SHP77 (cell line): ENCODE measurements around the gene C3orf20.
"Not testable (repeated sequence)": the region's sequence is repeated elsewhere in the genome, so short reads cannot be mapped to it uniquely, and the experiment has no call there.

Source experiments
- DNase-seq, 2 experiments: peaks; one replicate each; lab custom pipeline; 2025; lab: John Stamatoyannopoulos, UW

The C3orf20 gene

DNA sequence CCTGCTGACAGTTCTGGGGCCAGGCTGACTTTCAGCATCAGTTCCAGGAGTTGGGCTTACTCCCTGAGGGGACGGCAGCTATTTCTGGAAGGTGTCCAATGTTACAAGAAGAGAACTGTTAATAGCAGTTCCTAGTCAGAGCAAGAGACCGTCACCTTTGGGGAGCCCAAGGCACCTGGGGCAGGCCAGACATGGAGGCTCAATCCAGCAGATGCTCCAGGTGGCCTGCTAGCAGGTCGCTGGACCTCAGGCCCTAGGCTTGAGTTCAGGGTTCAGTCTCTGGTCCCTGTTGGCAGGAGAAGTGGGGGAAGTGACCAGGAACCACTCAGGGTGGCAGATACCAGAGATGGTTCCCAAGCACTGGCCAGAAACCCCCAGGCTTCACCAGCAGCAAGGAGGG, 25.9 kb downstream of the C3orf20 start:
- DNase-seq, result no peak

DNA sequence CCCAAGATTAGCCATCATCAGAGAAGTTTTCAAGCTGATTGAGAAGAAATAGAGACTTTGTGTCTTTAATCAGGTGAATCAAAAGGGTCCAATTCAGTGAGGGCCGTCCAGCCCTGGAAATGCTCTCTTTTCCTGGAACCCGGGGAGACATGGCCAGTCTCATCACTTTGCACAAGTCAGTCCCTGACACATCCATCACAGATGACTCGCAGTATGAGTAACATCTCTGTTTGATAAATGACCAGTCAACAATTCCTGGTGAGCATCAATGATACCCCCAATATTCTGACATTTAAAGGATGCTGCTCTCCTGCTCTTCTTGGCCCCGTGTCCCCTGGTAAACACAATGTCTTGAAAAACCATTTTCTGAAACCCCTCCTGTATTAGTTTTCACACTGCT, 26.7 kb downstream of the C3orf20 start:
- DNase-seq, result no peak

DNA sequence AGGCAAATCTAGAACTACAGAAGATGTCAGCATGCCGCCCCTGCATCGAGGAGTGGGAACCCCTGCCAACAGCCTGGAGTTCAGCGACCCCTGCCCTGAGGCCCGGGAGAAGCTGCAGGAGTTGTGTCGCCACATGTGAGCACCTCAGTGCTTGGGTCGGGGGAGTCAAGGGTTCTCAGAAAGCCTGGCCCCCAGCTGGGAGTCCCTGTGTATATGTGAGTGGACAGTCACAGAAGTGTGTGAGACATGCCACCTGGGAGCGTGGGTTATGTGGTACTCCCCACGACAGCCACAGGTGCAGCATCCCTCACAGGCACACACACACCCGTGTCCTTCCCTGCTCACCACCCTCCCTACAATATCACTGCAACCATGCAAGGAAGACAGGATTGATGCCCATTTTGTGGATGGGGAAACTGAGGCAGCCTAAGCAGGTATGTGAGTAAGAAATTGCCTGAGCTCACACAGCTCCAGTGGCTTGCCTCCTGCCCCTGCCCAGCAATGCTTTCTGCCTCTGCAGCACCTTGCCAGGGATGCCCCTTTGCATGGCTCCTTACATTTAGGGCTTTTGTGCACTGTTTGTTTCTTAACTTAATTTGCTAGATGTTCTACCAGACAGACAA, 28.3 kb downstream of the C3orf20 start:
- no peak for DNase-seq

DNA sequence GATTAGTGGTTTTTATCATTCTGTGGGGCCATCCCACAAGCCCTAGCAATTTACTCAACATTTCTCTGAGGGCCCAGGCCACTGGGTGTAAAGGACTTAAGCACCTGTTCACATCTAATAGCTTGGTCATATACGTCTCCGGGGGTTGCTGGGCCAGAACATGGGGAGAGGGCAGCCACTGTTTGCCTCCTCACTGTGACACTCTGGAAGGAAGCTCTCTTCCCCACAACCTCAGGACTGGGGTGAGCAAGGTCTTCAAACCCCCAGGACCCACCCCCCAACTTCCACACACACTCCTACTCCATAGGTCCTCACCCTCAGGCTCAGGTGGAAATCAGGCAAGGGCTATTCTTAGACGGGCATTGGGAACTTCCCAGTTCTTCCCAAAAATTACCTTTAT, 28.9 kb downstream of the C3orf20 start:
- DNase-seq, result no peak

DNA sequence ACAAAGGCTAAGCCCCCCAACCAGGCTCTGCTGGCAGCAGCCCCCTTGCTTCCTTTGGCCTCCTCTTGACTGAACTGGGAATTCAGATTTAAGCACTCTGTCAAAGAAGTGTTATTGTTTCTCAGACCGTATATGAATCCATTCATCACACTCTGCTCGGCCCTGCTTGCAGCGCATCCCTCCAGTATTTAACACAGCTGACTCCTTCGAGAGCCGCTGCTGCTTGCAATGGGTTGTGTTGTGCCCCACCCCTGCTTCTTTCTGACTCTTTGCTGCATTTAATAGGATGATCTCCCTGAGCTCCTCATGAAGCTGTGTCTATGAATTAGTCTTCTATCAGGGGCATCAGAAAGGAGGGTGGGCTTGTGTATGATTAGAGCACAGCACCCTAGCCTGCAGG, 31.2 kb downstream of the C3orf20 start:
- DNase-seq, result no peak

DNA sequence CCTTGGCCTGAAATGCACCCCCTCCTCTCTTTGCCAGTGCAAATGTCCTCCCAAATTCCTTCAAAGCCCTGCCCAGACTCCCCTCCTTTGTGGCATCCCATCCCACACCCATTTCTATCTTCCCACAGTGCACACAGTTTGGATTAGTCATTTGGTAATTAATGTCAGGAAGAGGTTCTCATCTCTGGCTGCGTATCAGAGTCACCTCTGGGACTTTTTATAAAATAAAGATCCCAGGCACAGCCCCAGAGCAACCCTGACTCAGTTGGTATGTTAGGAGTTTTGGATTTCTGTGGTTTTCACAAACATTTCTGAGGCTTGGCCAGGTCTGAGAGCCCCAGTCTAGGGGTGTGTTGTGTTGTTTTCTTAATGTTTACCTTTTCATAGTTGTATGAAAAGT, 41.6 kb downstream of the C3orf20 start:
- no peak for DNase-seq

DNA sequence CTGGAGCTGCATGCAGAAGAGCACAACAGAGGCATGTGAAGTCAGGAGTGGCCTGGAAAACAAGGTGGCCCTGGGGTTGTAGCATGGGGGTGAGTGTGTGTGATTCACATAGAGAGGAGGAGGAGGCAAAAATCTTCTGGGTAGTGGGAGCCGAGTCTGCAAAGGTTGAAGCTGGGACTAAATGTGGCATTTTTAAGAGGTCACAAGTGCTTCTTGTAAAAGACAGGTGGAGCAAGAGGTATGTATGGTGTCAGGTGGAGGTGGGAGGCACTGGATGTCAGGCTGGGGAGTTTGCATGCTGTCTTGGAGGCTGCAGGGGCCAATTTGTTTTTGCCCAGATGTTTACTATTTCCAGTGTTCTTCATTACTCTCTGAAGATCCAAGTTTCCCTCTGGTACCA, 42.4 kb downstream of the C3orf20 start:
- no peak for DNase-seq

DNA sequence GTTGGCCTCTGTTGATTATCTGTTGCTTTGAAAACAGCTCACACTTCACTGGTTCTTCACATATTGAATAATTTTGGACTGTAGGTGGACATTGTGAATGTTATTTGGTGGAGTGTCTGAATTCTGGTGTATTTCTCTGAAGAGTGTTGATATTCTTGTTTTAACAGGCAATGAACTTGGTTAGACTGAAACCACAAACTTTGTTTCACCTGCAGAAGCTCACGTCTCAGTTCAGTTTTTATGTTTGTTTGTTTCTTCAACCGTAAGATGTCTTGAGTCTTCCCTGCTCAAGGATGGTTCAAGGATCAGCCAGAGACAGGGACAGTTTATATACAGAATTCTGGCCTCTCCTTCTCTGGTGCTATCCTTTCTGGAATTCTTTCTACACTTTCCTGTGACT, 43.6 kb downstream of the C3orf20 start:
- no peak for DNase-seq

DNA sequence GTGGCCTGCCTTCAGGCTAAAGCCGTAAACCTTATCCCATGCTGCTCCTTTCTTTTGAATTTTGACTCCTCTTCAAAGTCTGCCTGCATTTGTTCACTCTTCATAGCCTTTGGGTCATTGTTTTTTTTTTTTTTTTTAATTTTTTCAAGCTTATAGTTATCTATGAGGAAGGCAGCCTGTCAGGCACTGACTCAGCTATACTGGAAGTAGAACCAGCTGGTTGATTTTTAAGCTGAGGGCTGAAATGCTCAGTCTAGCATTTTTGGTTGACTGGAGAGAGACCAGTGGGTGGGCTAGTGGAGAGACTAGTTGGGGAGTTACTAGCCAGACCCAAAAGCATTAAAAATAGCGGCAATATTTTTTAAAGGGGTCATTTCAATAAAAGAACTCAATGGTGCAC, 44.1 kb downstream of the C3orf20 start:
- no peak for DNase-seq

DNA sequence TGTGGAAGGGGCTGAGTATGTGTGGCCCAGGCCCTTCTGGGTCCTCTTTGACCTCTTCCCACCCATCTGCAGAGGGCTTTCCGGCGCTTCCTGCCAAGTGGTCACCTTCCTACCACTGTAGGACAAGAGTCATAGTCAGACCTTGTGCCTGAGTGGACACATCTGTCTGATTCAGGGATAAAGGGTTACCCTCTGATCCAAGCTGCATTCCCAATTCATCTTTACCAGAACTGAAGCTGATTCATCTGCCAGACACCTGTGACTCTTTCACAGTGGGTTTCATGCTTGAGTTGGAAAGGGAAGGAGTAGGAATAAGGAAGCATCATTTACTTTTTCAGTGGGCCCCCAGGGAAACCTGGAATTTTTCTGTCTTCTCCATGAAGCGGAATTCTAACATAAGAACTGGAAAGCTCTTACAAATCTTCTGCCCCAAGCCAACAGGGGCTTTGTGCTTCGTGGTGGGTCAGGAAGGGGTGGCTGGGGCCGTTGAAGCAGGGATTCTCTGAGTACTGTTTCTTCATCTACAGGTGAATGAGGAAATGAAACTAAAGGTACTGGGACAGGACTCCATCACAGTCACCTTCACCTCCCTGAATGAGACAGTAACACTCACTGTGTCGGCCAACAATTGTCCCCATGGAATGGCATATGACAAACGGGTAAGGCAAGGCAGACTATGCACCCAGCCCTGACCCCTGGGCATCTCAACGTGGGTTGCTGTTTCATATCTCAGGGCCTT, 46.4 kb downstream of the C3orf20 start:
- no peak for DNase-seq

DNA sequence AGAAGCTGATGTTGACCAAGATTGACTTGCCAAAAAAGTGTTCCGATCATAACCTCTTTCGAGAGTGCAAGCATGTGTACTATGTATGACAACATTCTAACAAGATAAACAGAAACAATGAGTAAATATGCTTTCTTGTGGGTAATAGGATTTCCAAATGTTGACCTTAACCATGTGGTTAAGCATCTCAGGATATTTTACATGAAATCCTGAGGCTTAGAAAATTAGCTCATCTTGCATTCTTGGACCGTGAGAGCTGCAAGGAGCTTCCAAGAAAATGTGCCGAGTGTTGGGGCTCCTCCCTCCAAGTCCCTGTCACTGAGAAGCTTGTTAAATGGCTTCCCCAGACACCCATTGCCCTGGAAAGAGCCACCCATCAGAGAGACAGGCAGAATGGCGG, 50.1 kb downstream of the C3orf20 start:
- DNase-seq, result no peak

DNA sequence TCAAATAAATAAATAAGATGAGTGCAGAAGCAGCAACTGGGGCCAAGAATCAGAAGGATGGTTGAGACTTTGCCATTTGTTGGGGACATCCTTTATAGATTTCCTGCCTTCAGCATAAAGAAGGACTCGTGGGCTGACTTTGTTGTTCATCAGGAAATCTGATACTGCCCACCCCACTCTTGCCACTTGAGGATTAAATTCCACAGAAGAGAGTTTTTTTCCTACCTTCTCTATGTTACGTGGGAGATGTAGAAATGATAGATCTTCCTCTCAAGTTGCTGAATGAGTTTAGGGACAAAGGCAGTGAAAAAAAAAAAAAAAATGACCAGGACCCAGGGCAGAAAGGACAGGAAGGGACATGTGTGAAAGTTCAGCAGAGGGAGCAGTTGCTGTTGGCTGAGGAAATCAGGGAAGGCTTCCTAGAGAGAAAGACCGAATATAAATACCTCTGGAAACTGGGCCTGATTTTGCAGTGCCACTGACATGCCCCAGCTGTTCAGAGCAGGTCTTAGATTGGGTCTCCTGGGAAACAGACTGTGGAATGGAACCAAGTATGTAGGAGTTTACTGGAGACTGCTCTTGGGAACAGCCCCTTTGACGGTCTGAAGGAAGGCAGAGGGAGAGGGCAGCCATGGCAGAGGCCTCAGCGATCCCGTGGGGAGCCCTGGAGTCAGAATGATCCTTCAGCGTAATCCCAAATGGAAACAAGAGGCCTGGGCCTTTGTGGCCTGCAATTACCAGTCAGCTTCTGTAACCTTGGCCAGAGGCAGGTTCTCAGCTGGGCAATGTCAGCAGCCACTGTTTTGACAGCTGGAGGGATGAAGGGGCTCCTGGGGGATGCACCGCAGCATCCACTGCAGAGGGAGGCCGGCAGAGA, 50.9 kb downstream of the C3orf20 start:
- no peak for DNase-seq

DNA sequence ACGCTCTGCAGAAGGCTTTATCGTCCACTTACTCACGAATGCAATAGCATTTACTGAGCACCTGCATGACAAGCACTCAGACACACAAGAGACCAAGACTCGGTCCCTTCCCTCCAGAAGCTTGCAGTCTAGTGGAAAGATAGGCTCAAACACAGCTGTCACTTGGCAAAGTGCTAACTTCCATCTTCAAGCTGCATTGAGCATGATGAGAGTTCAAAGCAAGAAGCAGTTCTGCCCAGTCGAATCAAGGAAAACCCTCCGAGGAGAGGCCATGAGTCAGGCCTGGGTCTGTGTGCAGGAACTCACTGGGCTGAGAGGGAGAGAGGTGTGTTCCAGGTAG, 51.5 kb downstream of the C3orf20 start:
- DNase-seq, result no peak

DNA sequence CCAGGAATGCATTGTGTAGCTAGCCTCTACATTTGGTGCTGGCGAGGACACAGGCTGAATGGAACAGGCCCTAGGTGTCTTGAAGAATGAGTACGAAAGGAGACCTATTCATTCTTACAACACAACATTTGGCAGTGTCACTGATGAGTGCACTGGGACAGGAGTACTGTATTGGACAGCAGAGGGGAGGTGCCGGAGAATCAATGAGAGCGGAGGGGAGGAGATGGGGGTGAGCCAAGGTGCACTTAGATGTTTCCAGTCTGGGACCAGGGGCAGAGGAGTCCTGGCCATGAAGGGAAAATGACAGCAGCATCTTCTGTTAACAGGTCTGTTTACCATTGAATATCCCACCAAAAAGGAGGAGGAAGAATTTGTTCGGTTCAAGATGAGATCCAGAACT, 53.2 kb downstream of the C3orf20 start:
- no peak for DNase-seq

DNA sequence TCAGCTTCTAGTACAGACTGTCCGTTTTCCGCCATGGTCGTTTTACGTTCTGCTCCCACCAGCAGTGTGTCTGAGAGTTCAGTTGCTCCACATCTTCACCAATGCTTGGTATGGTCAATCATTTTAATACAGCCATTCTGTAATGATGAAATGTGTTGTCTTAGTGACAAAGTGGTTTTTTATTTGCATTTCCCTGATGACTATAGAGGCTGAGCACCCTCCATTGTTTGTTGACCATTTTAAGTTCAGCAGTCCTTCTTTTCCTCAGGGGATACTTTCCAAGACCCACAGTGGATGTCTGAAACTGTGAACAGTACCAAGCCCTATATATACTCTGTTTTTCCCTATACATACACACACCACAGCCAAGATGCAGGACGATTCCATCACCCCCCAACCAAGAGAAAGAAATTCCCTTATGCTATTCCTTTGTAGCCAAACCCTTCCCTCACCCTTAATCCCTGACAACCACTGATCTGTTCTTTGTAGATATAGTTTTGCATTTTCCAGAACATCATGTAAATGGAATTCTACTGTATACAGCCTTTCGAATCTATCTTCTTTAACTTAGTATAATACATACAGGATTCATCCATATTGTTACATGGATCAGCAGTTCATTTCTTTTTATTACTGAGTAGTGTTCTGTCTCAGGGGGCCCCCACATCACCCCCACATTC, 55.9 kb downstream of the C3orf20 start:
- no peak for DNase-seq

DNA sequence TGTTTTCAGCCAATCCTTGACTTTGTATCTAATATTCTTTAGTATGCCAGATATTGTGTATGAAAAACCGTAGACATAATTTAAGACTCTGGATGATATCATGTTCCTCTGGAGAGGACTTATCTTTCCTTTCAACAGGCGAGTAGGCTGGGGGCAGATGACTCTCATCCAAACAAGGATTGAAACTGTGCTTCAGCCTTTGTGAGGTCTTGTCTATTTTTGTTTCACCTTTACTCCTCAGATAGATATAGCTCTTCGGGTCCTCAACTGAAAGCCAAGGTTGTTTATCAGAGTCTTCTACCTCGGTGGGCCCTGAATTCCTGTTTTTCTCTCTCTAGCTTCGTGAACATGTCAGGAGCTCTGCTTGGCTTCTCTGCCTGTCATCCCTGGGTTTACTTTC, 66.0 kb downstream of the C3orf20 start:
- DNase-seq, result no peak

DNA sequence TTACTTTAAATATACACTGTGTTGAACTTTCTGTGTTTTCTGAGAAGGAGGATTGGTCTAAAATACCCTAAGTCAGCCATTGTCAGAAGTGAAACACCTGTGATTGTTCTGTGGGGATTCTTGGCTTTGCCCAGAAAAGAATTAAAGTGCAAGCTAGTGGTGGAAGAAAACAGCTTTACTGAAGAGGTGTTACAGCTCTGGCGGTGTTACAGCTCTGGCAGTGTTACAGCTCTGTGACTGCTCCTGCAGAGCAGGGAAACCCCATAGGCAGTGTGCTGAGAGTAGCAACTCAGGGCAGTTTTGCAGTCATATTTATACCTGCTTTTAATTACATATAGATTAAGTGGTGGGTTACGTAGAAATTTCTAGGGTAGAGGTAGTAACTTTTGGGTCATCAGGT, 66.6 kb downstream of the C3orf20 start:
- DNase-seq, result no peak

DNA sequence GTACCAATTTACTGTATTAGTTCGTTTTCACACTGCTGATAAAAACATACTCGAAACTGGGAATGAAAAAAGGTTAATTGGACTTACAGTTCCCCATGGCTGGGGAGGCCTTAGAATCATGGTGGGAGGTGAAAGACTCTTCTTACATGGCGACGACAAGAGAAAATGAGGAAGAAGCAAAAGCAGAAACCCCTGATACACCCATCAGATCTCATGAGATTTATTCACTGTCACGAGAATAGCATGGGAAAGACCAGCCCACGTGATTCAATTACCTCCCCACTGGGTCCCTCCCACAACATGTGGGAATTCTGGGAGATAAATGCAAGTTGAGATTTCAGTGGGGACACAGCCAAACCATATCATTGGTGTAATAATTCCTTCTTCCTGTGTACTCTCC, 69.6 kb downstream of the C3orf20 start:
- no peak for DNase-seq

DNA sequence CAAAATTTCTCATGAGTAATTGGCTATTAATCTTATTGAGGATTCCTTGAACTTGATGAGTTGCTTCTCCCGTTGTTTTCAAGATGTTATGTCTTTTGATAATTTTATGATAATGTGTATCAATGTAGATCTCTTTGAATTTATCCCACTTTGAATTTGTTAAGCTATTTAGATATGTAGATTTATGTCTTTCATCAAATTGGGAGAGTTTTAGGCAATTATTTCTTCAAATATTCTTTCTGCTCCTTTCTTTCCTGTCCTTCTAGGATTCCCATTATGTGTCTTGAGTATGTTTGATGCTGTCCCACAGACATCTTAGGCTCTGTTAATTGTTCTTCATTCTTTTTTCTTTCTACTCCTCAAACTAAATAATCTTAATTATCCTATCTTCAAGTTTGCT, 75.7 kb downstream of the C3orf20 start:
- no peak for DNase-seq

DNA sequence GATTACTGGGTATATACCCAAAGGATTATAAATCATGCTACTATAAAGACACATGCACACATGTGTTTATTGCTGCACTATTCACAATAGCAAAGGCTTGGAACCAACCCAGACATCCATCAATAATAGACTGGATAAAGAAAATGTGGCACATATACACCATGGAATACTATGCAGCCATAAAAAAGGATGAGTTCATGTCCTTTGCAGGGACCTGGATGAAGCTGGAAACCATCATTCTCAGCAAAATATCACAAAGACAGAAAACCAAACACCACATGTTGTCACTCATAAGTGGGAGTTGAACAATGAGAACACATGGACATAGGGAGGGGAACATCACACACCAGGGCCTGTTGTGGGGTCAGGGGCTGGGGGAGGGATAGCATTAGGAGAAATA, 78.0 kb downstream of the C3orf20 start:
- not testable (repeated sequence) for DNase-seq

DNA sequence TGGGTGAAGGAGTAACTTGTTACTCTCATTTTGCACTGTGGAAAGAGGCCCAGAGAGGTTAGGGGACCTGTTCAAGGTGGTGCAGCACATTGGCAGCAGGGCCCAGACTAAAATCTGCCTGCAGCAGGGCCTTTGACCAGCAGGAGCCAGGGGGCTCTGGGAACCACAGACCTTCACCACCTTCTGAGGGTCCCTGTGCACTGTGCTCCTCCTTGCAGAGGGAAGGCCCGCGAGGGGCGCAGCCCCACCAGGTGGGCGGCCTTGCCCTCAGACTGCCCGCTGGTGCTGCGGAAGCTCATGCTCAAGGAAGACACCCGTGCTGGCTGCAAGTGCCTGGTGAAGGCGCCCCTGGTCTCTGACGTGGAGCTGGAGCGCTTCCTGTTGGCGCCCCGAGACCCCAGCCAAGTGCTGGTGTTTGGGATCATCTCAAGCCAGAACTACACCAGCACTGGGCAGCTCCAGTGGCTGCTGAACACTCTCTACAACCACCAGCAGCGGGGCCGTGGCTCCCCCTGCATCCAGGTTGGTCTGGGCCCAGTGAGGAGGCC, 82.3 kb downstream of the C3orf20 start:
- DNase-seq, result no peak

DNA sequence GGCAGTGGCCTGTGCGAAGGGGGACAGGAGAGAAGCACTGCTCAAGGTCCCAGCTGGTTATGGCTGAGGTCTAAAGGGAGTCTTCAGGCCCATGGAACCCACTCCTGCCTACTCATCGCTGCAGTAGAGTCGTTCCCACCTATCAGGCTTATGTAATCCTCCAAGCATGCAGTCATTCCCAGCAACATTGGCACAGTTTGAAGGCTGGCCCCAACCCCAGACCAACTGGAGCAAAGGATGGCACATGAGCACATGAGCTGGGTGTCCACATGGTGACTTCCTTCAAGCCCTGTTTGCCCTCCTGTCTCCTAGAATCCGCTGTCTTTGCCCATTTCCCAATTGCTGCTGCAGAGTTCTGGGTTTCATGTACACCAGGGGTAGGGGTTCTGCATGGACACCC, 83.4 kb downstream of the C3orf20 start:
- no peak for DNase-seq
